ENCODE results near the gene NR1H4.
"Not testable (repeated sequence)": the region's sequence is repeated elsewhere in the genome, so short reads cannot be mapped to it uniquely, and the experiment has no call there.

Gene NR1H4

GRCh38 chr12:100502718-100503117 is 29.1 kb downstream of the NR1H4 start:
- H3K4me1 ChIP-seq (ENCODE audit: control insufficient read depth, low read depth, low read length); H2BK15ac ChIP-seq (replicated peaks; ENCODE audit: low read depth); H3K4ac ChIP-seq (ENCODE audit: low read depth, low read length); H4K5ac ChIP-seq (ENCODE audit: low read length); H2BK120ac ChIP-seq (ENCODE audit: low read depth, low read length); H3K4me2 ChIP-seq (ENCODE audit: low read length); H4K8ac ChIP-seq (ENCODE audit: low read depth, low read length); H3K36me3 ChIP-seq (ENCODE audit: control insufficient read depth, insufficient read depth, low read length); H2AK5ac ChIP-seq (ENCODE audit: low read length); DNase-seq; H3K18ac ChIP-seq (ENCODE audit: low read length); H3K23ac ChIP-seq (ENCODE audit: low read length); H3K79me2 ChIP-seq (ENCODE audit: control insufficient read depth, insufficient read depth, low read length); H2BK5ac ChIP-seq (ENCODE audit: low read length); H3K4me3 ChIP-seq (ENCODE audit: low read length); H3K27ac ChIP-seq (ENCODE audit: low read depth, low read length); H3K56ac ChIP-seq (ENCODE audit: low read length); H3K27me3 ChIP-seq (ENCODE audit: insufficient read depth, low read length, poor library complexity); H3K79me1 ChIP-seq (ENCODE audit: low read length); H3K9ac ChIP-seq (ENCODE audit: low read length): not testable (repeated sequence)
- WGBS (ENCODE audit: extremely low coverage, insufficient coverage, low lambda C conversion rate): no CpG with 5 or more reads among the region's 4 CpGs

GRCh38 chr12:100503228-100503628 is 29.6 kb downstream of the NR1H4 start:
- Histone ChIP-seq H3K4me2 (ENCODE audit: low read length) (no peak overlapping the region), H2AK5ac (ENCODE audit: low read length) (no peak overlapping the region), H3K23ac (ENCODE audit: low read length) (no peak overlapping the region), H4K5ac (ENCODE audit: low read length) (no peak overlapping the region), H3K56ac (ENCODE audit: low read length) (no peak overlapping the region), H2BK5ac (ENCODE audit: low read length) (no peak overlapping the region), H3K4me3 (ENCODE audit: low read length) (no peak overlapping the region), H3K9ac (ENCODE audit: low read length) (no peak overlapping the region), H4K8ac (ENCODE audit: low read depth, low read length) (no peak overlapping the region), H3K18ac (ENCODE audit: low read length) (no peak overlapping the region), H3K36me3 (ENCODE audit: control insufficient read depth, insufficient read depth, low read length) (no peaks in the 10 kb centered on the region), H2BK120ac (ENCODE audit: low read depth, low read length) (no peak overlapping the region), H3K4ac (ENCODE audit: low read depth, low read length) (no peak overlapping the region), H3K79me1 (ENCODE audit: low read length) (no peaks in the 10 kb centered on the region), H3K4me1 (ENCODE audit: control insufficient read depth, low read depth, low read length) (no peaks in the 10 kb centered on the region), H3K27ac (ENCODE audit: low read depth, low read length) (no peak overlapping the region), H2BK15ac (replicated peaks; ENCODE audit: low read depth) (no peak overlapping the region), H3K79me2 (ENCODE audit: control insufficient read depth, insufficient read depth, low read length) (no peaks in the 10 kb centered on the region), H3K27me3 (ENCODE audit: insufficient read depth, low read length, poor library complexity) (no peaks in the 10 kb centered on the region)
- no CpG with 5 or more reads among the region's 6 CpGs for WGBS (ENCODE audit: extremely low coverage, insufficient coverage, low lambda C conversion rate)
- DNase-seq: no peak

DNA sequence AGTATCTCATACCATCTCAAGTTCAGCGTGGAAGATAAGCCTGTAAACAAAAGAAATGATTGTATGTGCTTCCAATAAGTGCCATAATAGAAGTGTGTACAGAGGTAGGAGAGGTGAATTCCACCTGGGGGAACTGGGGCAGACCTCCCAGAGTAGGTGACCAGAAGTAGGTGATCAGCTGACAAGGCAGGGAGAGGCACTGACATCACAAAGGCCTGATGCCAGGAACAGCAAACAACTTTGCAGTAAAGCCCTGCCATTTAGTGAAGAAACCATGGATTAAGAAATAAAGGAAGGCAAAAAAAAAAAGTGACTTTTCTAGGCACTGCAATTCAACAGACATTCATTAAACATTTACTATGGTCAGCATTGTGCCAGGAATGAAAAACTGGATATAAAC is 31.1 kb downstream of the NR1H4 start:
- H4K5ac ChIP-seq (ENCODE audit: low read length): no peak overlapping the region
- no peak for DNase-seq
- H3K4me1 ChIP-seq (ENCODE audit: control insufficient read depth, low read depth, low read length): no peaks in the 10 kb centered on the region
- H2AK5ac ChIP-seq (ENCODE audit: low read length): no peak overlapping the region
- no peak overlapping the region for H3K18ac ChIP-seq (ENCODE audit: low read length)
- H3K79me2 ChIP-seq (ENCODE audit: control insufficient read depth, insufficient read depth, low read length): no peaks in the 10 kb centered on the region
- H3K4me2 ChIP-seq (ENCODE audit: low read length): no peak overlapping the region
- no peak overlapping the region for H3K4ac ChIP-seq (ENCODE audit: low read depth, low read length)
- H3K27me3 ChIP-seq (ENCODE audit: insufficient read depth, low read length, poor library complexity): no peaks in the 10 kb centered on the region
- no peak overlapping the region for H2BK5ac ChIP-seq (ENCODE audit: low read length)
- H3K56ac ChIP-seq (ENCODE audit: low read length): no peak overlapping the region
- no peaks in the 10 kb centered on the region for H3K79me1 ChIP-seq (ENCODE audit: low read length)
- H3K4me3 ChIP-seq (ENCODE audit: low read length): no peak overlapping the region
- H3K9ac ChIP-seq (ENCODE audit: low read length): no peak overlapping the region
- H3K23ac ChIP-seq (ENCODE audit: low read length): no peak overlapping the region
- no peak overlapping the region for H2BK120ac ChIP-seq (ENCODE audit: low read depth, low read length)
- no peak overlapping the region for H2BK15ac ChIP-seq (replicated peaks; ENCODE audit: low read depth)
- no peak overlapping the region for H4K8ac ChIP-seq (ENCODE audit: low read depth, low read length)
- no CpG with 5 or more reads among the region's 1 CpG for WGBS (ENCODE audit: extremely low coverage, insufficient coverage, low lambda C conversion rate)
- no peaks in the 10 kb centered on the region for H3K36me3 ChIP-seq (ENCODE audit: control insufficient read depth, insufficient read depth, low read length)
- no peak overlapping the region for H3K27ac ChIP-seq (ENCODE audit: low read depth, low read length)

- Histone ChIP-seq H3K36me3 (ENCODE audit: control insufficient read depth, insufficient read depth, low read length) (no peaks in the 10 kb centered on the region), H3K27ac (ENCODE audit: low read depth, low read length) (no peak overlapping the region), H3K56ac (ENCODE audit: low read length) (no peak overlapping the region), H2BK15ac (replicated peaks; ENCODE audit: low read depth) (no peak overlapping the region), H3K18ac (ENCODE audit: low read length) (no peak overlapping the region), H3K4me3 (ENCODE audit: low read length) (no peak overlapping the region), H2BK5ac (ENCODE audit: low read length) (no peak overlapping the region), H2AK5ac (ENCODE audit: low read length) (no peak overlapping the region), H4K5ac (ENCODE audit: low read length) (no peak overlapping the region), H3K4ac (ENCODE audit: low read depth, low read length) (no peak overlapping the region), H3K23ac (ENCODE audit: low read length) (no peak overlapping the region), H3K79me1 (ENCODE audit: low read length) (no peaks in the 10 kb centered on the region), H3K4me1 (ENCODE audit: control insufficient read depth, low read depth, low read length) (no peaks in the 10 kb centered on the region), H3K79me2 (ENCODE audit: control insufficient read depth, insufficient read depth, low read length) (no peaks in the 10 kb centered on the region), H2BK120ac (ENCODE audit: low read depth, low read length) (no peak overlapping the region), H4K8ac (ENCODE audit: low read depth, low read length) (no peak overlapping the region), H3K27me3 (ENCODE audit: insufficient read depth, low read length, poor library complexity) (no peaks in the 10 kb centered on the region), H3K4me2 (ENCODE audit: low read length) (no peak overlapping the region), H3K9ac (ENCODE audit: low read length) (no peak overlapping the region)
- no peak for DNase-seq
- whole genome bisulfite sequencing (ENCODE audit: extremely low coverage, insufficient coverage, low lambda C conversion rate): no CpG with 5 or more reads among the region's 4 CpGs
Measured at GRCh38 chr12:100508751-100509150, 35.1 kb downstream of the NR1H4 start.

DNA sequence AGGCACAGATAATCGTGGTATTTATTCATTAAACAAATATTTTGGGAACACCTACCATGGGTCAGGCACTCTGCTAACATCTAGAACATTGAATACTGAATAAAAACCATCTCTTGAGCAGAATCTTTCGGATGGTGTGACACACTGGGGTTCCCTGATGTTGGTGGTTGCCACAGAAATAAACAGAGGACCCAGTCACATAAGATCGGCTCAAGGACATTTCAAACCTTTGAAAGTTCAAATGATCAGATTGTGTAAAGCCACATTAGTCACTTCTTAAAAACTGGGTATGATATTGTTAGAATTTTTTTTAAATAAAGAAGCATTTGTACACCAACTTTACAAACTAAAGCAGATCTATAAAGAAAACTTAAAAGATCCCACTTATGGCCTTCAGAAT is 39.0 kb downstream of the NR1H4 start:
- Histone ChIP-seq H2BK120ac (ENCODE audit: low read depth, low read length) (no peak overlapping the region), H2AK5ac (ENCODE audit: low read length) (no peak overlapping the region), H3K56ac (ENCODE audit: low read length) (no peak overlapping the region), H3K4ac (ENCODE audit: low read depth, low read length) (no peak overlapping the region), H3K23ac (ENCODE audit: low read length) (no peak overlapping the region), H3K27ac (ENCODE audit: low read depth, low read length) (no peak overlapping the region), H3K27me3 (ENCODE audit: insufficient read depth, low read length, poor library complexity) (no peaks in the 10 kb centered on the region), H4K8ac (ENCODE audit: low read depth, low read length) (no peak overlapping the region), H3K4me2 (ENCODE audit: low read length) (no peak overlapping the region), H2BK5ac (ENCODE audit: low read length) (no peak overlapping the region), H3K36me3 (ENCODE audit: control insufficient read depth, insufficient read depth, low read length) (no peaks in the 10 kb centered on the region), H3K79me1 (ENCODE audit: low read length) (no peaks in the 10 kb centered on the region), H3K18ac (ENCODE audit: low read length) (no peak overlapping the region), H3K9ac (ENCODE audit: low read length) (no peak overlapping the region), H2BK15ac (replicated peaks; ENCODE audit: low read depth) (no peak overlapping the region), H3K4me1 (ENCODE audit: control insufficient read depth, low read depth, low read length) (no peaks in the 10 kb centered on the region), H3K79me2 (ENCODE audit: control insufficient read depth, insufficient read depth, low read length) (no peaks in the 10 kb centered on the region), H3K4me3 (ENCODE audit: low read length) (no peak overlapping the region), H4K5ac (ENCODE audit: low read length) (no peak overlapping the region)
- no CpG with 5 or more reads among the region's 3 CpGs for WGBS (ENCODE audit: extremely low coverage, insufficient coverage, low lambda C conversion rate)
- DNase-seq: no peak

- no peak overlapping the region for H2BK120ac ChIP-seq (ENCODE audit: low read depth, low read length)
- H3K56ac ChIP-seq (ENCODE audit: low read length): no peak overlapping the region
- no peaks in the 10 kb centered on the region for H3K79me1 ChIP-seq (ENCODE audit: low read length)
- no peak overlapping the region for H3K27ac ChIP-seq (ENCODE audit: low read depth, low read length)
- H2BK15ac ChIP-seq (replicated peaks; ENCODE audit: low read depth): no peak overlapping the region
- H3K9ac ChIP-seq (ENCODE audit: low read length): no peak overlapping the region
- no peak overlapping the region for H3K23ac ChIP-seq (ENCODE audit: low read length)
- no peak for DNase-seq
- H3K4ac ChIP-seq (ENCODE audit: low read depth, low read length): no peak overlapping the region
- no peaks in the 10 kb centered on the region for H3K4me1 ChIP-seq (ENCODE audit: control insufficient read depth, low read depth, low read length)
- H2AK5ac ChIP-seq (ENCODE audit: low read length): no peak overlapping the region
- H3K36me3 ChIP-seq (ENCODE audit: control insufficient read depth, insufficient read depth, low read length): no peaks in the 10 kb centered on the region
- H3K27me3 ChIP-seq (ENCODE audit: insufficient read depth, low read length, poor library complexity): no peaks in the 10 kb centered on the region
- H3K4me2 ChIP-seq (ENCODE audit: low read length): no peak overlapping the region
- H3K79me2 ChIP-seq (ENCODE audit: control insufficient read depth, insufficient read depth, low read length): no peaks in the 10 kb centered on the region
- H2BK5ac ChIP-seq (ENCODE audit: low read length): no peak overlapping the region
- H4K8ac ChIP-seq (ENCODE audit: low read depth, low read length): no peak overlapping the region
- no peak overlapping the region for H3K4me3 ChIP-seq (ENCODE audit: low read length)
- no peak overlapping the region for H3K18ac ChIP-seq (ENCODE audit: low read length)
- H4K5ac ChIP-seq (ENCODE audit: low read length): no peak overlapping the region
- no CpG with 5 or more reads among the region's 3 CpGs for WGBS (ENCODE audit: extremely low coverage, insufficient coverage, low lambda C conversion rate)
Measured at GRCh38 chr12:100515968-100516367, 42.3 kb downstream of the NR1H4 start.

Measured in mesendoderm (in vitro differentiated cells).